HG02798 (cell line): ENCODE data around the gene KRT77.
"Not testable (repeated sequence)": the region's sequence is repeated elsewhere in the genome, so short reads cannot be mapped to it uniquely, and the experiment has no call there.

ENCODE experiments used
- ATAC-seq: cut with Tn5 transposase; IDR thresholded peaks from one replicate; pipeline ENCODE4 v1.9.1; 2021; ENCODE audit warnings: mild to moderate bottlenecking; ENCODE audit not compliant: unreplicated experiment, poor library complexity

The KRT77 gene

GRCh38 chr12:52724384-52724783 lies 21.1 kb upstream of the KRT77 start:
- no peak for ATAC-seq

- ATAC-seq, result no peak
Measured at GRCh38 chr12:52722680-52723079, 19.4 kb upstream of the KRT77 start.

- no peak for ATAC-seq
Measured at GRCh38 chr12:52721838-52722470, 18.6 kb upstream of the KRT77 start.

GRCh38 chr12:52720365-52720886 lies 17.1 kb upstream of the KRT77 start:
- no peak for ATAC-seq

- no peak for ATAC-seq
Measured at GRCh38 chr12:52716061-52716460, 12.7 kb upstream of the KRT77 start.

DNA sequence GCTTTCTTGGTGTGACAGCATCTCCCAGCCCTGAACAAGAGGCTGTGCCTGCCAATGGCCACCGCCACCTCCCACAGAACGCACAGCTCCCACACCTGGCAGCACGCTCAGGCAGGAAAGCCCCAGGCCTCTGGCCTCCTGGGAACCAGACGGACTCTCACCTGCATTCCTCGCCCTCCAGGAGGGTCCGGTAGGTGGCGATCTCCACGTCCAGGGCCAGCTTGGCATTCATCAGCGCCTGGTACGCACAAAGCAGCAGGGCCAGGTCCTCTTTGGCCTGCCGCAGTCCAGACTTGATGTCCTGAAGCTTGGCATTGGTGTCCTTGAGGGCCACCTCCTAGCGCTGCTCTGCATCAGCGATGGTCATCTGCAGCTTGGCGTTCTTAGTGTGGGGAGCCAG lies 12.1 kb upstream of the KRT77 start:
- no peak for ATAC-seq

DNA sequence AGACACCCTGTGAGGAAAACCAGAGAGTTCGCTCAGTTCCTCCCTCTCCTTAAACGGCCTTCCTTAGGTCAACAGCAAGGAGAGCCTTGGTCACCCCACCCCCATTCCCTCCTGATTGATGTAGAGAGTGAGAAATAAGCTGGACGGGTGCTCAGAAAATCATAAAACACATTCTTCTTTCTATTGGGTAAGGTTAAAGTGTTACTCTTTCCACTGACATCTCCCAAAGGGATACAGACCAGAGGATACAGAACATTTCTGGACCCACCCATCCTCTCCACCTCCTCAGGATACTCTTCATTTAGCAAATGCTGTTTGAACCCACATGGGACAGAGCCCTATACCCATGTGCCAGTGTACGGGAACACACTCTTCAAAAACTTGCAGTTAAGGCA lies 11.6 kb upstream of the KRT77 start:
- no peak for ATAC-seq

GRCh38 chr12:52713960-52714886 lies 10.9 kb upstream of the KRT77 start:
- ATAC-seq, result no peak

DNA sequence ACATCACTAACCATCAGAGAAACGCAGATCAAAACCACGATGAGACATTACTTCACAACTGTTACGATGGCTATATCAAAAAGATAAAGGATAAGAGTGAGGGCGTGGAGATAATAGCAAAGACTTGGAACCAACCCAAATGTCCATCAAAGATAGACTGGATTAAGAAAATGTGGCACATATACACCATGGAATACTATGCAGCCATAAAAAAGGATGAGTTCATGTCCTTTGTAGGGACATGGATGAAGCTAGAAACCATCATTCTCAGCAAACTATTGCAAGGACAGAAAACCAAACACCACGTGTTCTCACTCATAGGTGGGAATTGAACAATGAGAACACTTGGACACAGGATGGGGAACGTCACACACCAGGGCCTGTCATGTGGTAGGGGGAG lies 8.8 kb upstream of the KRT77 start:
- ATAC-seq, result not testable (repeated sequence)

DNA sequence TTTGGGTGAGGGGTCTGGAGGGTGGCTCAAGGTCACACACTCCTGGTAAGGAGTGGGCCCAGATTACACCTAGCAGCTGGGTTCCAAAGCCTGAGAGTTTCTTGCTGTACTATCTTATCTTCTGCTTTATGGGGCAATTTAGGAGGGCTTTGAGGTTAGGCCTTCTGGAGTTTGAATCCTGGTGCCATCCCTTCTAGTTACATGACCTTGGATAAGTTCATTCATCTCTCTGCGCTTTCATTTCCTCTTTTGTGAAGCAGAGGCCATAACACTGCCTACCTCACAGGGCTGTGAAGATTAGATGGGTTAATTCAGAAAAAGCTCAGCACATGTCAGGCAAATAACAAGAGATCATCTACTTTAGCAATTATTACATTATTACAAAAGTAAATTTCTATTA lies 7.4 kb upstream of the KRT77 start:
- no peak for ATAC-seq

GRCh38 chr12:52708010-52708409 lies 4.7 kb upstream of the KRT77 start:
- ATAC-seq, result no peak

- no peak for ATAC-seq
Measured at GRCh38 chr12:52704464-52704863, 1.1 kb upstream of the KRT77 start.

GRCh38 chr12:52703878-52704277 lies 554 bp upstream of the KRT77 start:
- ATAC-seq, result no peak

DNA sequence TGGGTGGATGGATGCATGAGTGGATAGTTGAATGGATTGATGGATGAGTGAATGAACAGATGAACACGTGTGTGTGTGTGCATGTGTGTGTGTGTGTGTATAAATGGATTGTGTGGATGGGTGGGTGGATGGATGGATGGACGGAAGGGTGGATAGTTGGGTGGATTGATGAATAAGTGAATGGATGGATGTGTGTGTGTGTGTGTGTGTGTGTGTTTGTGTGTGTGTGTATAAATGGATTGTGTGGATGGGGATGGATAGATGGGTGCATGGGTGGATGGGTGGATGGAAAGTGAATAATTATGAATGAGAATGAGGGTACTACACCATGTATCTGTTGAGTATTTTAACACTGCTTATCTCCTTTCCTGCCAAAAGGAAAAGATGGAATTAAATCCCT lies 986 bp downstream of the KRT77 start:
- no peak for ATAC-seq

DNA sequence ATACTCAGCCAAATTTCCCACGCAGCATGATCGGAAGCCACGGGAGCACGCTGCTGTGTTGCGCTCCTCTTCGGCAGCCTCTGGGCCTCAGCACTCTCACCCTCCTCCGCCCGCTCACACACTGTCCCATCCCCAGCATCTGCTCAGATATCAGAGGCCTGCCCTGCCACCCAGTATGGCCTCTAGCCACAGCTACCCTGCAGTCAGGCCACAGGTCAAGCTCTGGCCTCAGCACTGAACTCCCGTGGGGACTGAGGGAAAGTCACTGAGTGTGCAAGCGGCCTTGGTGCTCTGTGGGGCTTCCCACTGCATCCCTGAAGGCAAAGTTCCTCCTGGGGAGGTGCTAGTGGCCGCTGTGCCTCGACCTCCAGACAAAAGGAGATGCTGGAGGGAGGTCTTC lies 2.0 kb downstream of the KRT77 start:
- ATAC-seq, result no peak

- ATAC-seq, result no peak
Measured at GRCh38 chr12:52699960-52700359, 3.4 kb downstream of the KRT77 start.

- no peak for ATAC-seq
Measured at GRCh38 chr12:52699373-52699772, 4.0 kb downstream of the KRT77 start.

DNA sequence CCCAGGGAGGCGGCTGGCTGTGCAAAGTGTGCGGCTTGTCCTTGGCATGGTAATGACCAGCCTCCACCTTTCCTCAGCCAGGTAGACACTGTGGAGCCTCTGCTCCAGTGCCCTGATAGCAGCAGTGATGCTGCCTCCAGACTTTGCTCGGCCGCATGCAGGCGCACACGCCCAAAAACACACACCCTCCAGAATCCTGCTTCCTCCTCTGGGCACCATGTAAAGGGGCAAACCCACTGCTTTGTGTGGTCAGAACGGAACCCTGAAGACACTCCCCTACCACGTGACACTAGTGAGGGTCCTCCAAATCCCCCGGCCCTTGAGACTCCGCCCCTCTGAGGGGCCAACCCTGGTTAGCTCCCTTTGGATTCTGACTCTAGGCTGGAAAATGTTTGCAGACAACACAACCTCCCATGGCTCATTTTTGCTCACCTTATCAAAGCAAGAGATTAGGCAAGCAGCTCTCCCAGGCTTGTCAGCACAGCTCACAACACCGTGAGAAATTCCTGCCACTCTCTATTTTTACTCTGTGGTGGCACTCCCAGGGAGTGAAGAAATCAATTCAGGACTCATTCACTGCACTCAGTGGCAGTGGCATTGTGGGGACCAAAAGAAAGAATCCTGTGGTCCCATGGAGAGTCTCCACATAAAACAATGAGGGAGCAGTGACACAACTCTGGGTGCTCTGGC lies 4.5 kb downstream of the KRT77 start:
- ATAC-seq, result no peak

DNA sequence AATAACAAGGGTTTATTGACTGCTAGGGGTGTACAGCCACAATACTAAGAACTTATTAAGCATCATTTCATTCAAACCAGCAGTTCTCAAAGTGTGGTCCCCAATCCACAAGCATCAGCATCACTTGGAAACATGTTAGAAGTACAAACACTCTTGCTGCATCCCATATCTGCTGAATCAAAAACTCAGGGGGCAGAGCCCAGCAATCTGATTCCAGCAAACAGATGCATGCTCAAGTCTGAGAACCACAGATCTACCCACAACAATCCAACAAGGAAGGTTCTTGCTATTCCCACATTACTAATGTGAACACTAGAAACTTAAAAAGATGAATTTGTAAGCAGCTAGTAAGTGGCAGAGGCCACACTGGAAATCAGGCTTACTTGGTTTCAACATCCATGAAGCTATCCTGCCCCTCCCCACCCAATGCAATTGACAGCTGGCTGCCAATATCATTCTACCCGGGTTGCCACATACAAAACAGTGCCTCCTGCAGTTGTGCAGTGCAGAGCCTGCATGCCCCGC lies 6.2 kb downstream of the KRT77 start:
- ATAC-seq, result no peak

GRCh38 chr12:52696588-52696987 lies 6.7 kb downstream of the KRT77 start:
- no peak for ATAC-seq

GRCh38 chr12:52695039-52695438 lies 8.3 kb downstream of the KRT77 start:
- ATAC-seq, result no peak
